RKO (cell line): Measurements from ENCODE around the gene SLC9A5.
A peak's percentile ranks its signal among the peaks of the same experiment; 100 is the strongest.

Experiments
- DNase-seq: peaks from one replicate; pipeline ENCODE4 v3.0.0-alpha.2; 2016; ENCODE audit warnings: low spot score

Gene SLC9A5

GRCh38 chr16:67281536-67282446, 33.0 kb downstream of the SLC9A5 start:
- DNase-seq: no peak

GRCh38 chr16:67282447-67282805, 33.6 kb downstream of the SLC9A5 start:
- DNase-seq: no peak

- peak; percentile 15 for DNase-seq
Measured at GRCh38 chr16:67283039-67283825, 34.5 kb downstream of the SLC9A5 start.

DNA sequence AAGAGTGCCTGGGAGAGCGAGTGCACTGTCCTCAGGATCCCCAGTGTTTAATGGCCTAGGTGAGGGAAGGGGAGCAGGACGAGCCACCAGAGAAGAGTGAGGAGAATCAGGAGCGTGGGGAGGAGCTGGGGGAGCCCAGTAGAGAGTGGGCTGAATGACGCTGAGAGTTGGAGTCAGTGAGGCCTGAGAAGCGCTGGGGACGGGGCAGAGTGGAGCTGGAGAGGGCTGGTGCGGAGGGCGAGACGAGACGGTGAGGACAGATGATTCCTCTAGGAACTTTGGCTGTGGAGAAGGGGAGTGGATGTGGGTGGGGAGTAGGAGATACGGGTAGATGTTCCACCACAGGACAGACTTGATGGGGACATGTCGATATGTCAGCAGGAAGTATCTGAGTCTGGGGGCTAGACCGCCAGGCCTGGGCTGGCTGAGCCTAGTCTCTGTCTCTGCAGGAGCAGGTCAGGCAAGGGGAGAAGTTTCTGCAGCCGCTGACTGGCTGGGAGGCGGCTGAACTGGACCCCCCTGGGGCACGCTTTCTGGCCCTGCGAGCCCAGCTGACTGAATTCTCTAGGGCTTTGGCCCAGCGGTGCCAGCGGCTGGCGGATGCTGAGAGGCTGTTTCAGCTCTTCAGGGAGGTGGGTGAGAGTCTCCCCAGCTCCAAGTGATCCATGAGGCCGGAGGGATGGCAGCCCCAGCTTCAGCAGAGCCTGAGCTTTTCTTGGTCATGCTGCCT, 35.2 kb downstream of the SLC9A5 start:
- DNase-seq: no peak

GRCh38 chr16:67284699-67285646, 36.2 kb downstream of the SLC9A5 start:
- DNase-seq: peak; percentile 33

DNA sequence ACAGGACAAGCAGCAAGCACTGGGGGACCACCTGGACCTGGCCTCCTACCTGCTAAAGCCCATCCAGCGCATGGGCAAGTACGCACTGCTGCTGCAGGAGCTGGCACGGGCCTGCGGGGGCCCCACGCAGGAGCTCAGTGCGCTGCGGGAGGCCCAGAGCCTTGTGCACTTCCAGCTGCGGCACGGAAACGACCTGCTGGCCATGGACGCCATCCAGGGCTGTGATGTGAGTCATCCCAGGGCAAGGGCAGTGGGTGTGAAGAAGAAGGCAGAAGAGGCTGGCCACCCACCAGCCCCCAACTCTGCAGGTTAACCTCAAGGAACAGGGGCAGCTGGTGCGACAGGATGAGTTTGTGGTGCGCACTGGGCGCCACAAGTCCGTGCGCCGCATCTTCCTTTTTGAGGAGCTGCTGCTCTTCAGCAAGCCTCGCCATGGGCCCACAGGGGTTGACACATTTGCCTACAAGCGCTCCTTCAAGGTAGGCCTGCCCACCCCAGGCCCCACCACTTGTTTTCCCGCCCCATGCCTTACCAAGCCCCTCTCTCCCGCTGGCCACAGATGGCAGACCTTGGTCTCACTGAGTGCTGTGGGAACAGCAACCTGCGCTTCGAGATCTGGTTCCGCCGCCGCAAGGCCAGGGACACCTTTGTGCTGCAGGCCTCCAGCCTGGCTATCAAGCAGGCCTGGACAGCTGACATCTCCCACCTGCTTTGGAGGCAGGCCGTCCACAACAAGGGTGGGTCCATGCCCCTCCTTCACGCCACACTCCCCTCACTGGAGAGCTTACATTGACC, 37.9 kb downstream of the SLC9A5 start:
- no peak for DNase-seq

DNA sequence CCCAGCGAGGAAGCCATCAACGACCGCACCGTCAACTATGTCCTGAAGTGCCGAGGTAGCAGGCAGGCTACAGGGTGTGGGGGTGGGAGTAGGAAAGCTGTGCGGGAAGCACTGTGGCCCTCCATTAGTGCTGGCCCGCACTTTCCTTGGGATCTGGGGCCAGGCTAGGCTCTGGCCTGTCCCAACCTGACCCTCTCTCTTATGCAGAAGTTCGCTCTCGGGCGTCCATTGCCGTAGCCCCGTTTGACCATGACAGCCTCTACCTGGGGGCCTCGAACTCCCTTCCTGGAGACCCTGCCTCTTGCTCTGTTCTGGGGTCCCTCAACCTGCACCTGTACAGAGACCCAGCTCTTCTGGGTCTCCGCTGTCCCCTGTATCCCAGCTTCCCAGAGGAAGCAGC, 39.2 kb downstream of the SLC9A5 start:
- no peak for DNase-seq

DNA sequence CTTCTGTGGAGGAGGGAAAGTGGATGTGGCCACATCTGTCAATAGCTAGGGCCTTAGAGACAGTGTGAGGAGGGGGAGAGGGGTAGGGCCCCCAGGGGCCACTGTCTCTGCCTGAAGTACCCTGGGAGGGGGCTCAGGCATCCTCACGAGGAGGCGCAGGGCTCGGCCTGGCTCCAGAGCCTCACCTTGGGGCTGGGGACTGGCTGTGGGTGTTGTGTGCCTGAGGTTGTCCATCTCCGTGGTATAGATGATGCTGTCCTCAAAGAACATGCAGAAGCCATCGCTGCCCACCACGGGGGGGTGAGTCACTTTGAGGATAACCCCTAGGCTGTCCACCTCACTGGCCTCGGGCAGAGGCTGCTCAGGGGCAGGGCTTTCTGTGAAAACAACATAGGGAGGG, 42.7 kb downstream of the SLC9A5 start:
- no peak for DNase-seq

DNA sequence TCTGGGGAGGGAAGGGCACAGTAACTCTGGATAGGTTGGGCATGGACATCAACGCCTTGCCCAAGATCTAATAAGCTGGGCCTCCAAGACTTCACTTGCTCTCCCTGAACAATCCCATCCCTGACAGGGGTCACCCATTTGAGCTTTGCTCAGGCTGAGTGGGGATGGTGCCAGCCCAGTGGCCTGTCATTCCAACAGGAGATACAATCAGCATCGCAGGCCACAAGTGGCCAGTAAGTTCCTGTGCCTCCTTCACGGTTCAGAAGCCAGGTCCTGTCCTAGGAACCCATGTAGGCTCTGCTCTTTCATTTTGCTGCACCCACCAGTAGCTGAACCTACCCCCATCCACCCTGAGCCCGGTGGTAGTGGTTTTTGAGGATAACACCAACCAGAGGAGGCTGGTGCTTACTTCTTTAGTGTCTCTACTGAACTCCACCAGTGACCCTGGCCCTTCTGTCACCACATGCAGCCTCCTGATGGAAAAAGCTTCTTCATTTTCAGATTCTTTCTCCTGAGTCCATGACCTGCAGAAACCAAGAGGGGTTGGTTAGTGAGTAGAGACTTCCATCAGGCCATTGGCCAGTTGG, 45.5 kb downstream of the SLC9A5 start:
- no peak for DNase-seq

- DNase-seq: no peak
Measured at GRCh38 chr16:67294938-67295361, 46.2 kb downstream of the SLC9A5 start.

DNA sequence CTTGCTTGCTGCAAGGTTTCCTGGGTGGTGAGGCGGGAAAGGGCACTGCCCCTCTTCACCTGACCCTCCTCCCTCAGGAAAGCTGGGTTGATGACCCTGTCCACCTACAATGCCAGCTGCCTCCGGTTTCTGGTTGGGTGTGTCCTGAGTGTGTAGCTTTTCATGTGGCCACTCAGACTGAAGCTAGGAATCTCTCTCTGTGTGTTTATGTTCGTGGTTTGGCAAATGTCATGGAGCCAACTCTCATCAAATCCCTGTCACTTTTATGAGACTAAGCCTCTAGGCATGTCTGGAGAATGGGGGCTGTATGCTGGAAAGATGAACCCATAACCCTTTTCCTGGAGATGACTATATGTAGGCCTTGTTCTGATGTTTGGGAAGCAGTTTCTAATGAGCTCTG, 47.6 kb downstream of the SLC9A5 start:
- DNase-seq: no peak

DNA sequence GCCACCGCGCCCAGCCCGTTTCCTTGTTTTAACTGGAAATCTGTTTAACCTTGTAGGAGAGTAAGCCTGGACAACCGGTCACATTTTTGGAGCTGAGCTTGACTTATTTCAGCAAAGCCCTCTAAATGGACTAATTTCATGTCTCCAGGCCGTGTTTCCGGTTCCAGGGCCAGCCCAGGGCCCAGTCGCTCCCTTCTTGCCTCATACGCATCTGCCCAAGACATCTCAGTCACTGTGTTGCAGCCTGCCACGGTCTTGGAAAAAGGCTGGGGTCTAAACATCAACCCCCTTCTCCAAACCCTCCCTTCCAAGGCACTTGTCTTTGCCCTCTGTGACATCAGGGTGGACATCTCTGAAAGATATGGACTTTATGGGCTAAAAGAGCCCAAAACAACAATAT, 49.5 kb downstream of the SLC9A5 start:
- no peak for DNase-seq

GRCh38 chr16:67299269-67299668, 50.5 kb downstream of the SLC9A5 start:
- DNase-seq: no peak

DNA sequence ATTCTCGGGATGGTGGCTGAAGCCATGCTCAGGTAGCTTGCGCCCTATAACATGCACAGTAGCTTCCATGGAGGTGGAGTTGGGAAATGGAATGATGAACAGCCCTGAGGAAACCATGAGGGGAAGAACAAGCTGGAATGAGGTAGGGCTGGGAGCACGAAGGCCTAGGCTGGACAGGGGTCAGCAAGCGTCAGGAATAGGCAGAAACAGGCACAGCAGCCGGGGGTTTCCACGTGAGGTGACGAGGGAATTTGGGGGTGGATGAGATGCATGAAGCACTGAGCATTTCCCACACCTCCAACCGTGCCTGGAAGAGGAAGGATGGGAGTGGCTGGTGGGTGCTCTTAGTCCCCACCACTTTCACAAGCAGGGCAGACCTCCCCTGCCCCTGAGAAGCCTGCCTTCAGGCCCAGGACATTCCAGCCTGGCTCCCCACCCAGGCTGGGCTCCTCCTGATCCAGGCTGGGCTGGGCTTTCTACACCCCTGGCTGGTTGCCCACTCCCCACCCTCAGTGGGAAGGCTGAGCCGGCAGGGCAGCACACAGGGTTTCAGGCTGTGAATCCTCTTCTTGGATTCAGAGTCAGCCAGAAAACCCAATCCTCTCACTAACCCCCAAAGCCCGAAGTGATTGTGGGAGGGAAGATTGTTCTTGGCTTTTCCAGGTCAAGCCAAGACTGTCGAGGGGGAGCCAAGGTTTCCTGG, 52.5 kb downstream of the SLC9A5 start:
- DNase-seq: no peak

- DNase-seq: no peak
Measured at GRCh38 chr16:67302076-67302475, 53.3 kb downstream of the SLC9A5 start.

DNA sequence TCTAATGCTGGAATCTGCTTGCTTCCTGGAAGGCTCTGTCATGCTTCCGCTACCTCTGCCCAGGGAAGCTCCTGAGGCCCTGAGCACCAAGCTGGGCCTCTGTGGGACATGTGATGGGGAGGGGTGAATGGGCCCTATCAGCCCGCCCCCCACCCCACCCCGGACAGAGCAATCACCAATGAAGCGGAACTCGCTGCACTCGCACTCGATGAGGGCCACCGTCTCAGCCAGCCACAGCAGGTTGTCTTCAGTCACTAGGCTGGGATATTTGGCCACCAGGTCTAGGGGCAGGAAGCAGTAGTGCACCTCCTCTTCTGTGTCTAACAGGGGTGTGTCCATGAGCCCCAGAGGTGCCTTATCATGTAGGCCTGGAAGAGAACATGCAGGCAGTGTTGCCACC, 54.2 kb downstream of the SLC9A5 start:
- DNase-seq: no peak

GRCh38 chr16:67304020-67304419, 55.2 kb downstream of the SLC9A5 start:
- DNase-seq: no peak

DNA sequence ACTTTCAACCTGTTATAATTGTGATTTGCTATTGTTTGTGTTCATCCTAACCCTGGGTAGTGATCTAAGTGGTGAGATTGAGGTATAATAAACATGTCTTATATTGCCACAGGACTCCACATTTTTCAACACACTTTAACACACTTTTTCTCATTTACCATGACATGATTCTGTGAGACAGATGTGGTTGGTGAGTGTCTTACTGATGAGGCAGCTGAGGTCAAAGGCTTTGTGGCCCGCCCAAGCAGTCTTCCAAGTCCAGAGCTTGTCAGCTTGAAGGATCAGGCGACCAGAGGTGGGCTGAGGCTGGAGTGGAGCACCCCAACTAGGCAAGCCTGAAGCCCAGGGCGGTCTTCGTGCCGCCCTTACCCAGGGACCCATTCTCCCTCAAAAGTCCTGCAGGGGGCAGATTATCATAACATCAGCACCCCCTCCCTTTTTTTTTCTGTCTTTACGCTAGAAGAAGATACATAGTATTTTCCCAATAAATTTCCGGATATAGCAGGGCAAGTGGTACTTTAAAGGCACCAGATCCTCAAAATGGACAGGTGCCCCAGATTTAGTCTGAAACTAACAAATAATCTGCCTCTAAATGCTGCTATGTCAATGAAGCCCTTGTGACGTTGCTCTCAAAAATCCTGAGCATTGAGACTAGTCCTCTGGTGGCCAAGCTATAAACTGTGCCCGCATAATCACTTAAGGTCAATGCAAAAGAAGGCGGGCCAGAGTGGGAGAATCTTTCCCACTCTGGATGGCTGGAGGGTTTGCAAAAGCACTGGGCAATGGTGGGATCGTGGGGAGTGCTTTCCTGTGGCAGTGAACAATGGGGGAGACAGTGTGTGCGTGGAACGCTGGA, 56.7 kb downstream of the SLC9A5 start:
- no peak for DNase-seq

DNA sequence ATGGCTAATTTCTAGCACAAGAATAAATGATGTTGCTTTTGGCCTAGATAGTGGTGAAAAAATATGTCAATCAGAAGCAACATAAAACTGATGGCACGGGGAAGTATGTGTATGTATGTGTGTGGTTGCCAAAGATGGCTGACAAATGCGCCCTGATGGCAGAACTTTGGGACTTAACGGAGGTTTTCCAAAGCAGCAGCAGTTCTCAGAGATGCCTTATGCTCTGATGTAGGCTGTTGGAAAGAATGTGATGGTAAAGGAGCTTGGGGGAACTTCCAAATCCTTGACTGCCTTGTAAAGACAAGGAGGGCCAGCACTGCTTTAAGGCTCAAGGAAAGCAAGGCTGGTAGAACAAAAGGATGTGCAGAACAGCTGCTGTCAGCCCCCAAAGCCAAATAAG, 61.8 kb downstream of the SLC9A5 start:
- DNase-seq: no peak
